ENCODE results near the gene ATG10.
"Not testable (repeated sequence)": the region's sequence is repeated elsewhere in the genome, so short reads cannot be mapped to it uniquely, and the experiment has no call there.

Gene ATG10

GRCh38 chr5:82244854-82245635 is 273.2 kb downstream of the ATG10 start:
- no peak for DNase-seq

GRCh38 chr5:82246960-82247574 is 275.2 kb downstream of the ATG10 start:
- DNase-seq: no peak

GRCh38 chr5:82252744-82253143 is 280.9 kb downstream of the ATG10 start:
- no peak for DNase-seq

- DNase-seq: peak; percentile 9 to 55 (median 36)
Measured at GRCh38 chr5:82255844-82256243, 284.0 kb downstream of the ATG10 start.

GRCh38 chr5:82257247-82257646 is 285.4 kb downstream of the ATG10 start:
- DNase-seq: no peak

- no peak for DNase-seq
Measured at GRCh38 chr5:82257729-82258128, 285.9 kb downstream of the ATG10 start.

- DNase-seq: peak in 1 of 3 donors; percentile 26
Measured at GRCh38 chr5:82259172-82259800, 287.5 kb downstream of the ATG10 start.

GRCh38 chr5:82265047-82265446 is 293.2 kb downstream of the ATG10 start:
- DNase-seq: no peak

GRCh38 chr5:82267297-82267933 is 295.6 kb downstream of the ATG10 start:
- not testable (repeated sequence) for DNase-seq

GRCh38 chr5:82269363-82269762 is 297.5 kb downstream of the ATG10 start:
- not testable (repeated sequence) for DNase-seq

- DNase-seq: not testable (repeated sequence)
Measured at GRCh38 chr5:82272571-82273356, 300.9 kb downstream of the ATG10 start.

GRCh38 chr5:82273426-82273825 is 301.6 kb downstream of the ATG10 start:
- not testable (repeated sequence) for DNase-seq

- DNase-seq: no peak
Measured at GRCh38 chr5:82274343-82275211, 302.8 kb downstream of the ATG10 start.

GRCh38 chr5:82275216-82275664 is 303.4 kb downstream of the ATG10 start:
- DNase-seq: no peak

- no peak for DNase-seq
Measured at GRCh38 chr5:82276800-82277612, 305.2 kb downstream of the ATG10 start.

GRCh38 chr5:82277613-82277986 is 305.8 kb downstream of the ATG10 start:
- DNase-seq: peak in 2 of 3 donors; percentile 3 to 11

GRCh38 chr5:82277987-82278710 is 306.3 kb downstream of the ATG10 start, which contains the start of gene RPS23:
TSS of gene RPS23 (minus strand) at chr5:82278354. CDS start at chr5:82278323, 31 bp downstream.
- DNase-seq: peak; percentile 94 to 96 (median 95)

- no peak for DNase-seq
Measured at GRCh38 chr5:82278711-82279370, 307.0 kb downstream of the ATG10 start.

GRCh38 chr5:82283893-82284292 is 312.1 kb downstream of the ATG10 start:
- DNase-seq: no peak

Measured in suppressor macrophage treated with lipopolysaccharide for 1 hour (primary cell).